HCT116 (cell line): ENCODE data around the gene BRWD1.

Experiments used
- EZH2 ChIP-seq: fragments of 200-600 bp; sonication (generic); IDR thresholded peaks from 2 replicates; pipeline ENCODE4 v1.6.1; 2017; ENCODE audit warnings: antibody characterized with exemption, mixed run types
- FOSL1 ChIP-seq: IDR thresholded peaks from 2 replicates; pipeline ENCODE4 v1.6.1; 2012; ENCODE audit warnings: low read depth
- POLR2AphosphoS5 ChIP-seq: IDR thresholded peaks from 2 replicates; pipeline ENCODE4 v1.6.1; 2011; ENCODE audit warnings: mild to moderate bottlenecking, low read depth, low read length, moderate library complexity
- SIN3A ChIP-seq: IDR thresholded peaks from 2 replicates; pipeline ENCODE4 v1.6.1; 2012; ENCODE audit warnings: low read depth
- SRF ChIP-seq: IDR thresholded peaks from 2 replicates; pipeline ENCODE4 v1.6.1; 2012; ENCODE audit warnings: low read depth
- YY1 ChIP-seq: IDR thresholded peaks from 2 replicates; pipeline ENCODE4 v1.6.1; 2011; ENCODE audit warnings: low read length, low read depth, moderate library complexity, mild to moderate bottlenecking; ENCODE audit not compliant: insufficient replicate concordance; ENCODE audit errors: extremely low read depth
- ZFX ChIP-seq: fragments of 450-650 bp; IDR thresholded peaks from 2 replicates; pipeline ENCODE4 v1.6.1; 2017
- TF ChIP-seq, protein P1 (sequence below), 3 experiments: fragments of 200-600 bp in 1 of 3; sonication (generic) in 1 of 3; IDR thresholded peaks in 2 of 3; conservative IDR thresholded peaks in 1 of 3; 2 replicates each; pipeline ENCODE4 v1.5.1; 2012 to 2017; ENCODE audit warnings: low read depth in 2 of 3, low read length in 2 of 3, antibody characterized with exemption in 1 of 3, borderline replicate concordance in 1 of 3, control low read depth in 1 of 3, mild to moderate bottlenecking in 1 of 3, mixed read lengths in 1 of 3, mixed run types in 1 of 3, moderate library complexity in 1 of 3; ENCODE audit not compliant: insufficient read depth in 1 of 3
- TF ChIP-seq, protein P2 (sequence below): IDR thresholded peaks from 2 replicates; pipeline ENCODE4 v1.6.1; 2012; ENCODE audit warnings: low read depth

DNA sequence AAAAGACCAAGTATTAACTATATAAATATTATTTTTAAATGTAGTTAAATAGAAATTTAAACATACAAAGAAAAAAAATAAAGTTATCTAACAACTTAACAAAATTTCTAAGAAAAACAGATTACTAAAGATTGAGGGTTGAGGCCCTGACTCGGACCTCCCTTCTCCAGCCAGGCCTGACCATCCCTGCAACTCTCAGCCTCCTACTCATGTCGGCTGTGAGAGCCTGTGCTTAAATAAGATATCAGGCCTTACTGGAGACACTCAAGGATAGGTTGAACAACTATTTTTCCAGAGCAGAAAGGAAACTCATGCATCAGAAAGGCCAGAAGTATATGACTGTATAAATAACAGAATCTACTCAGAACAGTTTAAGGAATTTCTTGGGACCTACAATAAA lies 97.1 kb downstream of the BRWD1 start:
- TF ChIP-seq, protein P1, sequence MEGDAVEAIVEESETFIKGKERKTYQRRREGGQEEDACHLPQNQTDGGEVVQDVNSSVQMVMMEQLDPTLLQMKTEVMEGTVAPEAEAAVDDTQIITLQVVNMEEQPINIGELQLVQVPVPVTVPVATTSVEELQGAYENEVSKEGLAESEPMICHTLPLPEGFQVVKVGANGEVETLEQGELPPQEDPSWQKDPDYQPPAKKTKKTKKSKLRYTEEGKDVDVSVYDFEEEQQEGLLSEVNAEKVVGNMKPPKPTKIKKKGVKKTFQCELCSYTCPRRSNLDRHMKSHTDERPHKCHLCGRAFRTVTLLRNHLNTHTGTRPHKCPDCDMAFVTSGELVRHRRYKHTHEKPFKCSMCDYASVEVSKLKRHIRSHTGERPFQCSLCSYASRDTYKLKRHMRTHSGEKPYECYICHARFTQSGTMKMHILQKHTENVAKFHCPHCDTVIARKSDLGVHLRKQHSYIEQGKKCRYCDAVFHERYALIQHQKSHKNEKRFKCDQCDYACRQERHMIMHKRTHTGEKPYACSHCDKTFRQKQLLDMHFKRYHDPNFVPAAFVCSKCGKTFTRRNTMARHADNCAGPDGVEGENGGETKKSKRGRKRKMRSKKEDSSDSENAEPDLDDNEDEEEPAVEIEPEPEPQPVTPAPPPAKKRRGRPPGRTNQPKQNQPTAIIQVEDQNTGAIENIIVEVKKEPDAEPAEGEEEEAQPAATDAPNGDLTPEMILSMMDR (IDR thresholded peaks at IDR 0.05 in 2 of 3, conservative IDR thresholded peaks at IDR 0.05 in 1 of 3; ENCODE audit: borderline replicate concordance in 1 of 3, insufficient read depth in 1 of 3, low read depth in 2 of 3, low read length in 2 of 3) = no peak
- TF ChIP-seq POLR2AphosphoS5 = no peak
- TF ChIP-seq SRF = no peak
- TF ChIP-seq, protein P2, sequence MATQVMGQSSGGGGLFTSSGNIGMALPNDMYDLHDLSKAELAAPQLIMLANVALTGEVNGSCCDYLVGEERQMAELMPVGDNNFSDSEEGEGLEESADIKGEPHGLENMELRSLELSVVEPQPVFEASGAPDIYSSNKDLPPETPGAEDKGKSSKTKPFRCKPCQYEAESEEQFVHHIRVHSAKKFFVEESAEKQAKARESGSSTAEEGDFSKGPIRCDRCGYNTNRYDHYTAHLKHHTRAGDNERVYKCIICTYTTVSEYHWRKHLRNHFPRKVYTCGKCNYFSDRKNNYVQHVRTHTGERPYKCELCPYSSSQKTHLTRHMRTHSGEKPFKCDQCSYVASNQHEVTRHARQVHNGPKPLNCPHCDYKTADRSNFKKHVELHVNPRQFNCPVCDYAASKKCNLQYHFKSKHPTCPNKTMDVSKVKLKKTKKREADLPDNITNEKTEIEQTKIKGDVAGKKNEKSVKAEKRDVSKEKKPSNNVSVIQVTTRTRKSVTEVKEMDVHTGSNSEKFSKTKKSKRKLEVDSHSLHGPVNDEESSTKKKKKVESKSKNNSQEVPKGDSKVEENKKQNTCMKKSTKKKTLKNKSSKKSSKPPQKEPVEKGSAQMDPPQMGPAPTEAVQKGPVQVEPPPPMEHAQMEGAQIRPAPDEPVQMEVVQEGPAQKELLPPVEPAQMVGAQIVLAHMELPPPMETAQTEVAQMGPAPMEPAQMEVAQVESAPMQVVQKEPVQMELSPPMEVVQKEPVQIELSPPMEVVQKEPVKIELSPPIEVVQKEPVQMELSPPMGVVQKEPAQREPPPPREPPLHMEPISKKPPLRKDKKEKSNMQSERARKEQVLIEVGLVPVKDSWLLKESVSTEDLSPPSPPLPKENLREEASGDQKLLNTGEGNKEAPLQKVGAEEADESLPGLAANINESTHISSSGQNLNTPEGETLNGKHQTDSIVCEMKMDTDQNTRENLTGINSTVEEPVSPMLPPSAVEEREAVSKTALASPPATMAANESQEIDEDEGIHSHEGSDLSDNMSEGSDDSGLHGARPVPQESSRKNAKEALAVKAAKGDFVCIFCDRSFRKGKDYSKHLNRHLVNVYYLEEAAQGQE = no peak
- no peak for TF ChIP-seq SIN3A
- no peak for TF ChIP-seq EZH2
- TF ChIP-seq YY1 = no peak
- no peak for TF ChIP-seq ZFX
- no peak for TF ChIP-seq FOSL1
